Activated naive CD4-positive, alpha-beta T cell treated with anti-CD3 and anti-CD28 coated beads for 36 hours (primary cell): ENCODE data around the gene JAG1. TPM values are rescaled to one million over a fixed set of nuclear protein-coding genes. Genes with fewer than 3 reads are reported as not detected.

Source experiments
- CTCF ChIA-PET: fragments of 350-600 bp; sonication (Branson Sonifier 250); formaldehyde crosslinking; loops from one replicate; lab custom pipeline; 2021; ENCODE audit warnings: antibody characterized with exemption; lab: Charles Lee
- DNase-seq: peaks from one replicate; pipeline ENCODE4 v3.0.0-alpha.2; 2020
- H3K27ac Mint-ChIP-seq: one replicate; pipeline ENCODE4 v1.8.0; 2021; ENCODE audit warnings: mild to moderate bottlenecking, mixed read lengths
- H3K27me3 Mint-ChIP-seq: one replicate; pipeline ENCODE4 v1.8.0; 2021; ENCODE audit warnings: low read depth, mixed read lengths
- H3K36me3 Mint-ChIP-seq: one replicate; pipeline ENCODE4 v1.8.0; 2021; ENCODE audit warnings: low read depth, mixed read lengths
- H3K4me1 Mint-ChIP-seq: one replicate; pipeline ENCODE4 v1.8.0; 2021; ENCODE audit warnings: low read depth, mixed read lengths
- H3K4me3 Mint-ChIP-seq: one replicate; pipeline ENCODE4 v1.8.0; 2021; ENCODE audit warnings: mild to moderate bottlenecking, moderate library complexity, mixed read lengths
- H3K9me3 Mint-ChIP-seq: one replicate; pipeline ENCODE4 v1.8.0; 2021; ENCODE audit warnings: mixed read lengths
- intact Hi-C: fragments of 100-400 bp; cut with micrococcal nuclease; formaldehyde crosslinking; loops from one replicate; pipeline ENCODE4 v1.15.1; 2023
- total RNA-seq, 2 experiments: library from RNA; stranded (reverse); gene quantifications; one replicate each; pipeline ENCODE4 v1.2.3, GENCODE V29; 2021

JAG1 gene
- total RNA-seq, 2 experiments from 2014 or later: 0.25 to 0.41 TPM

DNA sequence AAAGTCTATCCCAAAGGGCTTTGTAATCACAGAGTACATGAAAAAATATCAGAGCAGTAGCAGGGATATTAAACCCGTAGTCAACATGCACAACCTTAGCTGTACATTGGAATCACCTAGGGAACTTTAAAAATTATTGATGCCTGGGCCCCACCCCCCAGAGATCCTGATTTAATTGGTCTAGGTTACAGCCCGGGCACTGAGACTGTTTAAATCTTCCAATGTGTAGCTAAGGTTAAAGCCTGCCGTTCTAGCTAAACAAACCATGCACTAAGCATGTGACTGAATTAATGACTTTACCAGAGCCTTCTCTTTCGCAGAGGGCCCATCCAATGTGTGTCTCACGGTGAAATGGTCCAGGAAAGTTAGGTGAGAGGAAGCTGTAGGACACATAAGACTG lies 14.1 kb upstream of the JAG1 start:
- intact Hi-C loops: no loop called here
- CTCF ChIA-PET: interaction anchor here (0.9 kb wide), 1 partner anchor 9 kb away, joined by 3 read pairs; no protein-coding TSS in a partner anchor

GRCh38 chr20:10686356-10687133 lies 12.7 kb upstream of the JAG1 start:
- CTCF ChIA-PET: no interaction called here
- Mint-ChIP-seq H3K27ac (no peak overlapping the region), H3K36me3 (no peaks in the 10 kb centered on the region), H3K9me3 (no peaks in the 10 kb centered on the region), H3K4me1 (no peaks in the 10 kb centered on the region), H3K27me3 (peaks cover 11% of the 10 kb centered on the region), H3K4me3 (no peak overlapping the region)
- intact Hi-C loops: no loop called here
- no peak for DNase-seq

More for the DNA sequence above, 14.1 kb upstream of the JAG1 start:
- peaks cover 10% of the 10 kb centered on the region for H3K27me3 Mint-ChIP-seq
- no peaks in the 10 kb centered on the region for H3K4me1 Mint-ChIP-seq
- DNase-seq: no peak
- no peak overlapping the region for H3K27ac Mint-ChIP-seq
- no peaks in the 10 kb centered on the region for H3K9me3 Mint-ChIP-seq
- H3K4me3 Mint-ChIP-seq: no peak overlapping the region
- H3K36me3 Mint-ChIP-seq: no peaks in the 10 kb centered on the region

- intact Hi-C loops: no loop called here
- Mint-ChIP-seq H3K36me3 (no peaks in the 10 kb centered on the region), H3K27ac (no peak overlapping the region), H3K4me1 (no peaks in the 10 kb centered on the region), H3K9me3 (no peaks in the 10 kb centered on the region), H3K4me3 (no peak overlapping the region), H3K27me3 (peaks cover 14% of the 10 kb centered on the region)
- CTCF ChIA-PET: no interaction called here
- no peak for DNase-seq
Measured at GRCh38 chr20:10683537-10683936, 9.7 kb upstream of the JAG1 start.

DNA sequence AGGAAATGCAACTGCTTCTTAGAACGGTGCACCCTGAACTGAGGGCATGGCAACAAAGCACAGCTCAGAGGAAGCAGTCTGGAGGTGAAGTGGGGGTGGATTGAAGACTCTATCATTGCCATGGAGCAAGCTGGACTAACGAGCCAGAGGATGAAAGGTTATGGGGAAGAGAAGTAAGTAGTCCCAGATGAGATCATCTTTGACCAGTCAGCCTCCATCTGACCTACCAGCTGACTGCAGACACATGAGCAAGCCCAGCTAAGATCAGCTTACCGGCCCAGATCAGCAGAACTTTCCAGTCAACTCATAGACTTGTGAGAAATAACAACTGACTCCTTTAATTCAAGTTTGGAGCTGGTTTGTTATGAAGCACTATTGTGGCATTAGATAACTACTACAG lies 9.1 kb upstream of the JAG1 start:
- no peak overlapping the region for H3K4me3 Mint-ChIP-seq
- no peaks in the 10 kb centered on the region for H3K4me1 Mint-ChIP-seq
- H3K27ac Mint-ChIP-seq: no peak overlapping the region
- intact Hi-C loops: no loop called here
- no peaks in the 10 kb centered on the region for H3K9me3 Mint-ChIP-seq
- no peak for DNase-seq
- H3K27me3 Mint-ChIP-seq: peaks cover 13% of the 10 kb centered on the region
- H3K36me3 Mint-ChIP-seq: no peaks in the 10 kb centered on the region
- CTCF ChIA-PET: no interaction called here

GRCh38 chr20:10681494-10681893 lies 7.7 kb upstream of the JAG1 start:
- CTCF ChIA-PET: interaction anchor here (0.6 kb wide), 1 partner anchor 211 kb away, joined by 3 read pairs; no protein-coding TSS in a partner anchor
- no peak overlapping the region for H3K4me3 Mint-ChIP-seq
- H3K27me3 Mint-ChIP-seq: peaks cover 21% of the 10 kb centered on the region
- no peaks in the 10 kb centered on the region for H3K4me1 Mint-ChIP-seq
- no peaks in the 10 kb centered on the region for H3K9me3 Mint-ChIP-seq
- no peaks in the 10 kb centered on the region for H3K36me3 Mint-ChIP-seq
- H3K27ac Mint-ChIP-seq: no peak overlapping the region
- no peak for DNase-seq
- intact Hi-C loops: no loop called here

- intact Hi-C loops: no loop called here
- no peak overlapping the region for H3K27ac Mint-ChIP-seq
- H3K9me3 Mint-ChIP-seq: no peaks in the 10 kb centered on the region
- no peaks in the 10 kb centered on the region for H3K36me3 Mint-ChIP-seq
- CTCF ChIA-PET: no interaction called here
- H3K4me3 Mint-ChIP-seq: no peak overlapping the region
- peaks cover 22% of the 10 kb centered on the region for H3K27me3 Mint-ChIP-seq
- no peak for DNase-seq
- no peaks in the 10 kb centered on the region for H3K4me1 Mint-ChIP-seq
Measured at GRCh38 chr20:10680571-10680970, 6.8 kb upstream of the JAG1 start.

- Mint-ChIP-seq H3K4me3 (no peak overlapping the region), H3K36me3 (no peaks in the 10 kb centered on the region), H3K9me3 (no peaks in the 10 kb centered on the region), H3K4me1 (peaks cover 4% of the 10 kb centered on the region), H3K27ac (no peak overlapping the region), H3K27me3 (peaks cover 30% of the 10 kb centered on the region)
- intact Hi-C loops: loop anchor here (10.0 kb wide), 1 partner anchor 644 kb away; the partner anchor contains the start of gene ANKEF1
- DNase-seq: no peak
- CTCF ChIA-PET: interaction anchor here (1.1 kb wide), 1 partner anchor 43 kb away, joined by 3 read pairs; no protein-coding TSS in a partner anchor
Measured at GRCh38 chr20:10679269-10679668, 5.5 kb upstream of the JAG1 start.

GRCh38 chr20:10676518-10676917 lies 2.7 kb upstream of the JAG1 start:
- H3K9me3 Mint-ChIP-seq: no peaks in the 10 kb centered on the region
- H3K4me1 Mint-ChIP-seq: peaks cover 17% of the 10 kb centered on the region
- no peak overlapping the region for H3K27ac Mint-ChIP-seq
- H3K4me3 Mint-ChIP-seq: no peak overlapping the region
- peaks cover 44% of the 10 kb centered on the region for H3K27me3 Mint-ChIP-seq
- CTCF ChIA-PET: no interaction called here
- intact Hi-C loops: loop anchor here (10.0 kb wide), 1 partner anchor 642 kb away; the partner anchor contains the start of gene ANKEF1
- H3K36me3 Mint-ChIP-seq: no peaks in the 10 kb centered on the region
- DNase-seq: no peak

DNA sequence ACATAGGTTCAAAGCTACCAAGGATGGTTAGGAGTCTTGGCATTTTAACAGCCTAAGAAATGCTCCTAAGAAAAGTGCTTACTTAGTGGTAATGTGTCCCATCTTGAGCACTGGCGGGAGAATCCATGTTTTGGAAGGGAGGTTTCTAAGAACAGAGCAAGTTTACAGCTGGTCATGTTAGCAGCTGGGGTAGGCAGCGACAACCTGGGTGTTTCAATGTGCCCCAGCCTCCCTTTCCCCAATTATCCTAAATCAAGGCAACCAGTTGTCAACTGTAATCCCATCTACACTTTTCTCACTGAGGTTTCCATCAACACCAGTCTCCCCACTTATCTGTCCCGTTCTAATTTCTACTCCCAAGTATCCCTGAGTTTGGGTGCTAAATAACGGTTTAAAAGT lies 1.6 kb upstream of the JAG1 start:
- H3K4me1 Mint-ChIP-seq: peaks cover 21% of the 10 kb centered on the region
- intact Hi-C loops: loop anchor here (10.0 kb wide), 1 partner anchor 641 kb away; the partner anchor contains the start of gene ANKEF1
- H3K9me3 Mint-ChIP-seq: no peaks in the 10 kb centered on the region
- no peak for DNase-seq
- H3K4me3 Mint-ChIP-seq: peak overlapping the region; percentile 50
- peaks cover 51% of the 10 kb centered on the region for H3K27me3 Mint-ChIP-seq
- no peaks in the 10 kb centered on the region for H3K36me3 Mint-ChIP-seq
- CTCF ChIA-PET: interaction anchor here (0.6 kb wide), 1 partner anchor 16 kb away, joined by 4 read pairs; no protein-coding TSS in a partner anchor
- H3K27ac Mint-ChIP-seq: no peak overlapping the region

DNA sequence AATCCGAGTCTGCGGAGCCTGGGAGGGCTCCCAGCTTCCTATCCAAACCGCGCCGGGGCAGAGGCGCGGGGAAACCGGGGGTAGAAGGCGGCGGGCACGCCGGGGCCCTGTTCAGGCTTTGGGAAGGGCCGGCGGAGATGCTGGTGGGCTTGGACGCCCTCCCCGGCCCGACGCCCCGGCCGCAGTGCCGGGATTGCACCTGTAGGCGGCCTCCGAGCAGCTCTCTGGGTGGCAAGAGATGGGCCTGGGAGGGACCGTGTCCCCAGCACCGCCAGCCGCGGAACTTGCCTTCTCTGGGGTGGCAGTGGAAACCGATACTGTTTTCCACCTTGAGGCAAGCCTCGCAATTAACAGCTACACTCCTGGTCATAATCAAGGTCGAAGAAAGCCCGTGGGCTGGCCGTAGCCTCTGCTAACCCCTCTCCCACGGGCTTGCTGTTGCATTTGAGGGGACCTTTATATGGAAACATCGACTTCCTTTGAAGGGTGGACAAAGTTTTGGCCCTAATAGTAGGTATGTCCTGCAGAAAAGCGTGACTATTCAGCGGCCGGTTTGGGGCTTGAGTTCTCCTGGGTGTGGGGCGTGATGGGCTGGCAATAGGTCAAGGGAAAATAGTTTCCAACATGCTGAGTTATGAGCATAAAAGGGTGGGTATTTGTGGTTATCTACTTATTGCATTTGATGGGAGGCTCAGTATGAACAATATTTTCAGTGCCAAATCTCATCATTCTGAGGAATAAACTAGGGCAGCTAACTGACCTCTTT lies 1.1 kb upstream of the JAG1 start:
- Mint-ChIP-seq H3K9me3 (no peaks in the 10 kb centered on the region), H3K36me3 (no peaks in the 10 kb centered on the region), H3K4me1 (peaks cover 21% of the 10 kb centered on the region), H3K27ac (no peak overlapping the region), H3K27me3 (peaks cover 56% of the 10 kb centered on the region), H3K4me3 (peak overlapping the region; percentile 50)
- peak; percentile 47 for DNase-seq
- CTCF ChIA-PET: interaction anchor here (0.5 to 0.6 kb wide), 2 partner anchors 245 to 278 kb away, joined by 3 read pairs; no protein-coding TSS in a partner anchor
- intact Hi-C loops: loop anchor here (1.0 to 10.0 kb wide), 8 partner anchors 76 to 1217 kb away; partner anchors contain the start of genes ANKEF1 and MKKS

DNA sequence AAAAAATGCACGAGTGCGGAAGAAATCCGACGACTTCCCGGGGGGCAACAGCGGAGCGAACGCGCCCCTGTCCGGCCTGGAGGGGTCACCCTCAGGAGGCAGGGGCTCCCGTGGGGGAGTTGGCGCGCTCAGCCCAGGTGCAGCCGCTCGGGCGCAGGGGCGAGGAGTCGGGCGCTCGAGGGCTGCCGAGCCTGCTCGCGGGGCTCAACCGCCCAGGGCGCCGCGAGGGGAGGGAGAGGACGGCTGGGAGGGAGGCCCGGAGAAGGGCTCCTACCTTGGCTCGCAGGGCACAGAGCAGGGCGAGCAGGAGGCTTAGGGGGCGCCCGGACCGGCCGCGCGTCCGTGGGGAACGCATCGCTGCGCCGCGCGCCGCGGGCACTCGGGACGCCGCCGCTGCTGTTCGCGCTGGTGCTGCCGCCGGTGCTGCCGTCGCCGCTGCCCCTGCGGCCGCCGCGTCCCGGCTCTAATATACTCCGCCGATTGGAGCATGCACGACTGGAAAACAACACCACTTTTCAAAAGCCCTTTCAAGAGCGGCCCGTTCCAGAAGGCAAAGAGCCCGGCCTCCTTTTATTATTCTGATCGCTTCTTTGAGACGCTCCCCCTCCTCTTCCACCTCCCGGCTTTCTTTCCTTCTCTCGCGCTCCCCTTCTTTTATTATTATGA lies 490 bp downstream of the JAG1 start:
- intact Hi-C loops: loop anchor here (5.0 to 10.0 kb wide), 6 partner anchors 171 to 1219 kb away; partner anchors contain the start of gene ANKEF1
- CTCF ChIA-PET: interaction anchor here (0.6 kb wide), 1 partner anchor 914 kb away, joined by 4 read pairs; no protein-coding TSS in a partner anchor
- Mint-ChIP-seq H3K4me3 (peak overlapping the region; percentile 78), H3K27ac (no peak overlapping the region), H3K27me3 (peaks cover 55% of the 10 kb centered on the region), H3K4me1 (peaks cover 21% of the 10 kb centered on the region), H3K9me3 (no peaks in the 10 kb centered on the region), H3K36me3 (no peaks in the 10 kb centered on the region)
- peak; percentile 17 for DNase-seq
